ENCODE data around the gene TBC1D22A.
A peak's percentile ranks its signal among the peaks of the same experiment; 100 is the strongest.
"Not testable (repeated sequence)": the region's sequence is repeated elsewhere in the genome, so short reads cannot be mapped to it uniquely, and the experiment has no call there.

TBC1D22A gene

DNA sequence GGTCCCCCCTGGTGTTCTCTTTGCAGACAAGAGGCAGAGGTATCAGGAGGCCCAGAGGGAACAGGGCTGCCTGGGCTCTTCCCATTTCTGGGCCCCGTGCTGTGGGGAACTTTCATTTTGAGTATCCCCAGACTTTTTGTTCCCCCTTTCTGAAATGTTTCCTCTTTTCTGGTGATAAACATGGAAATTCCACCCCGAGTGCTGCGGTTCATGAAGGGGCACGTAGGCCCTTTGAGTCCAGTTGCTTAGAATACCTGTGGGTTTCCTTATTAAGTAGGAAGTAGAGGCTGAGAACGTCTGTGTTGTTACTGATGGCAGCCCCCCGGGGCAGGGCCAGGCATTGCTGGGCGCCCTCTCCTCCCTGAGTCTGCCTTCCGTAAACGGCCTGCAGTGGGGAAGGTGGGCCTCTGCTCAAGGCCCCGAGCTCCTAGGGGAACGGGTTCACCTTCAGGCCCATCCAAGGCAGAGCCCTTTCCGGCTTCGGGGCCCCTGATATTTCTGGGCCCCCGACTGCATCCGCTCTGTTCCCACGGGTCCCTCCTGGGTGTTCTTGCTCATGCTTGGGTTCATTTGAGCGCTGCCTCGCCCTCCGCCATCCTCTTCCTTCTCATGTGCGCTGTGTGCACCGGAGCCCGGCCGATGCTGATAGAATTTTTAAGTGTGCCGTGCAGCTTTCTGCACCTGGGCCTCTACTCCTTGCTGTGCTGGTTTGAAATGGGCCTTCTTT lies 12.0 kb downstream of the TBC1D22A start:
- peak; percentile 33 to 42 for ATAC-seq

DNA sequence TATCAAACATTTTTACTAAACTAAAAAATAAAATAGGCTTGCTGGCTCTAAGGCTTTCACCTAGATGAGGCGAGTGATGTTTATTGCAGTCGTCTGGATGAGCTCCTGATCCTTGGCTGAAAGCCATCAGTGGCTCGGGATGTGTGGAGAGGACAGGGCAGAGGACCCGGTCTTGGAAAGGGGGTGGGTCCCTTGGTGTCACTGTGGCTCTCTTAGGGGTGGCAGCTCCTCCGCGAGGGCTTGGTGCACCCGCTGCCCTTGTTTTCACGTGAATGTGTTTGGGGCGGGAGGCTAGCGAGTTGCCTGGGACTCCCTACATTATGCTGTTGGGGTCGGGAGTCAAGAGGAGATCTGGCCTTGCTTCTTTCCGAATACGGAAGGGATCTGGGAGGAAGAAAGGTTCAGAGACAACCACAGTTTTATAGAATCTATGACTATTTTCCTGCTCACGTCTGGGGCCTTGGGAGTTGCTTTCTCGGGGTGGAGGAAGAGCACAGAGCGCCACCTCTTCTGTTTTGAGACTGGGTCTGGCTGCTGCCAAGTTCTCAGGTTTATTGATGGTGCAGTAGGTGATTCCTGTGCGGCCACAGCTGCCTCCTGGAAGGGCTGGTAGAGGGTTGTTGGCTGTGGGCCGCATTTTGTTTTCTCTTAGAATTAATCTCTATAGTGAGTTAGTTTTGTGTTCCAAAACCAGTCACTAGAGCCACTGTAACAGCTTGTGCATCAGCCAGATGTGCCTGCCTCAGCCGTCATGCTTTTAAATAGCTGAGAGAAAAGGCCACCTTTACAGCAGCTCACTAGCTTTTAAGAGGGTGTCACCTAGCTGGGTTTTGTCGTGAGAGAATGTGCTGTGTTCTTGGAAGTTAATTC lies 12.8 kb downstream of the TBC1D22A start:
- ATAC-seq = no peak

DNA sequence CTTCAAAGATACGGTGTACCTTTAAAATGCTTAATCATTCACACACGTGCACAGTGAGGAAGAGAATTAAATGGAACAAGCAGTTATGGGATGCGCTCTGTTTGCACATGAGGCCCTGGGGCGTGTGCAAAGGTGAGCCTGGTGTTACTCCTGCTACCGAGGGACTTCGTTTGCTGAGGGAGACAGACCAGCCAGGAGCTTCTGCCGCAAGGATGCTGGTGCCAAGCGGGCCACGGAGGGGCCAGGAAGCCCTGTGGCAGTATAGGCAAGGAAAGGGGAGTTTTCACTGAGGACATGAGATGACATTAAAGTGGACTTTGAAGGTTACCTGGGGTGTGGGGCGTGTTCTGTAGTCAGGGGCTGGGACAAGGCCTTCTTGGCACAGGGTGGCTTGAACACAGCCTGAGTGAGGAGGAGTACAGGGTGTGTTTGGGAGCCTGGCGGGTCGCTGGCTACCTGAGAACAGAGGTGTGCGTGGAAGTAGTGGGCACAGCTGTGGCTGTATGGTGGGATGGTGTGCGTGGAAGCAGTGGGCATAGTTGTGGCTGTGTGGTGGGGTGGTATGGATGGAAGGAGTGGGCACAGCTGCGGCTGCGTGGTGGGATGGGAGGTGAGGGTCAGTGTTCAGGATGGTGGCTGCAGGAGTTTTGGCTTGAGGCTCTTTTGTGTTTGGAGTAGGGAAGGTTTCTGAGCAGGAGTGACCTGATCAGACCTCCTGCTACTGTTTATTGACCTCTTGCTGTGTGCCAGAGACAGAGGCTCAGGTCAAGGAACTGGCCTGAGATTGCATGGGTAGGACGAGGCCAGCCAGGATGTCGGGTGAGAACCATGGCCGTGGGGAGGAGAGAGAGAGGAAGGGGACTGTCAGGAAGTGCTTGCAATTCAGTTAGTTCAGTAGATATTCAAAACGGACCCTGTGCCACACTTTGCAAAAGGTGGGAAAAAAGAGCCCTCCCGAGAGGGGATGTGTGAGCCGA lies 13.7 kb downstream of the TBC1D22A start:
- no peak for ATAC-seq

DNA sequence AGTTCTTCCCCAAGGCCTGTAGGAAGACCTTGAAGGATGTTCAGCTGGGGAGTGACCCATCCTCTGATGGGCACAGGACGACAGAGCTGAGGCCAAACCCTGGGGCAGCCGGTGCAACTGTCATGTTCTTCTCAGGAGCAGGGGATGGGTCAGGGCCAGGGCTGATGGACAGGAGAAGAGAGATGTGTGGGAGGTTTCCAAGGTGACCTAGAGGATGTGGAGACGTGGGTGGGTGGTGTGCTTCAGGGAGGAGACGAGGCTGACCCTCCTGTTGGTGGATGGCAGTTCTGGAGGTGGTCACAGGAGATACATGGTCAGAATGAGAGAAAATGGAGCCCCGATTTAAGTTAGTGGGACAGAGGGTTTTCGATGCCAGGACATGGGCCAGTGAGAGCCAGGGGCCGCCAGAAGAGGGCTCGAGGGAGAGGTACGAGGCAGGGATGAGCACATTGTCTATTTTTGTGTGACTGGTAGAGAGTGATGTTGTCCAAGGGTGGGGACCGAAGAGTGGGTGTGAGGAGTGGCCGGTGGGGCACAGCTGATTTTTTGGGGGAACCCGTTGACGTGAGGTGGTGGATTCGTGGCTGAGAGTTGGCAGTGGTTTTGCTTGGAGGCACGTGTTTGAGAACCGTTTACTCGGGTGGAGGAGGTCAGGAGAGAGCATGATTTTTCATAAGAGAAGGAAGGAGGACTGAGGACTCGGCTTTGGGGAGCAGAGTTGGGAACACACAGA lies 14.6 kb downstream of the TBC1D22A start:
- ATAC-seq = no peak

DNA sequence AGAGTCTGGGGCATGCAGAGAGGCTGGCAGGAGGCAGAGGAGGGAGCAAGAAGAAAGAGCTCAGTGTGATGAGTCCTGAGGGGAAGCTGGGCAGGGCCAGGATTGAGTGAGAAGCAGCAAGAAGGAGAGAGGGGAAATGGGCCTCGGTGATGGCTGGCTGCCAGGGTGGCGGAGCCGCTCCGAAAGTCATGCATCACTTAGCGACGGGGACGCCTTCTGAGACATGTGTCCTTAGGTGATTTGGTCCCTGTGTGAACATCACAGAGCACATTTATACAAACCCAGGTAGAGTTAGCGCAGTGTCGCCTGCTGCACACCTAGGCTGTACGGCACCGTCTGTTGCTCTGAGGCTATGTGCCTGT lies 15.1 kb downstream of the TBC1D22A start:
- ATAC-seq = peak in 1 of 2 donors; percentile 4

DNA sequence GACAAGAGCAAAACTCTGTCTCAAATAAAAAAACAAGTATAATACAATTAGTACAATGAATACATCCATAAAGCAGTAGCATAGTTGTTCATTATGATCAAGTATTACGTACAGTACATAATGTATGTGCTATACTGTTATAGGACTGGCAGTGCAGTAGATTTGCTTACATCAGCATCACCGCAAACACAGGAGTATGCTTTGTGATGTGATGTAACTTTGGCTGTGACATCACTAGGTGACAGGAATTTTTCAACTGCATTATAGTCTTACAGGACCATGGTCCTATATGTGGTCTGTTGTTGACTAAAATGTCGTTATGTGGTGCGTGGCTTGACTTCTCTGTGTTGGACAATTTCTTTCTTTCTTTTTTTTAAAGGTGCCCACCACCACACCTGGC lies 16.6 kb downstream of the TBC1D22A start:
- ATAC-seq = no peak

DNA sequence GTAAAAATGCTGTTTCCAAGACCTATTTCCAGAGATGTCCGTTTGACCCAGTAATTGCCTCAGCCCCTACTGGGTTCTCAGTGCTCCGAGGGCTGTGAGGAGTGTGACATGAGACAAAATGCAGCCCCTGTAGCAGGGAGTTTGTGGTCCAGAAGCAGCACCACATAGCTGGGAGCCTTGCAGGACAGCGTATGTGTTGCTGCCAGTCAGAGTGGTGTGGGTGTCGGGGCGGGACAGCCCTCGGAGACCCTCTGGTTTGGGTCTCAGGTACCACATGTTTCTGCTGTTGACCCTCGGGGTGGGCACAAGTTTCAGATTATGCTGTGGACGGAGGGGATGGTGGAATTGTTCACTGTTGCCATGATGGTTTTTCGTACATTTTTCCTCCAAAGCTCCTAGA lies 17.2 kb downstream of the TBC1D22A start:
- ATAC-seq = no peak

DNA sequence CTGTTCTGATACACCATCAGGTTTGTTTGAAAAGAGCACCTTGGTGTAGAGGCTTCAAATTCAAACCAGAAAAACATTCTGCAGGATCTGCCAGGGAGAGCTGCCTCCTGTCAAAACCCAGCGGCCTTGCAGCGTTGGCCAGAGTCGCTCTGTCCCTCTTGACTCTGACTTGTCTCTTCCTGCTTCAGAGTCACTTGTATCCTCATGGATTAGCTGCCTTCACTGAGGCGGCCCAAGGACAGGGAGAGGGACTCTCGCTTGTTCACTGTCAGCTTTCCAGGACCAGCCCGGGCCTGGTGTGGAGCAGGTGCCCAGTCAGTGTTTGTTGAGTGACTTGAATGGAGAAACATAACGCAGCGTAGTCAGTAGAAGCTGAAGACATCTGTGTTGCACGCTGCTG lies 18.0 kb downstream of the TBC1D22A start:
- no peak for ATAC-seq

DNA sequence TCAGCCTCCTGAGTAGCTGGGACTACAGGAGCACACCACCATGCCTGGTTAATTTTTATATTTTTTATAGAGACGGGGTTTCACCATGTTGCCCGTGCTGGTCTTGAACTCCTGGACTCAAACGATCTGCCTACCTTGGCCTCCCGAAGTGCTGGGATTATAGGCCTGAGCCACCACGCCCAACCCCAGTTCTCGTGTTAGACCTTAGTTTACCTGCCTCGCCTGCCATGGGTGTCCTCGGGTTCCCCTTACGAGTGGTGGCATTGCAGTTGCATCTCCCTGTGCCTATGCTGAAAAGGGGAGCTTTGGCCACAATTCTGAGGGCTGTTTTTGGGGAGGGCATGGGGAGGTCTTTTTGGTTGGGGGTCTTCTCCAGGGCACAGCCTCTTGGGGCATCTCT lies 18.8 kb downstream of the TBC1D22A start:
- ATAC-seq = no peak

DNA sequence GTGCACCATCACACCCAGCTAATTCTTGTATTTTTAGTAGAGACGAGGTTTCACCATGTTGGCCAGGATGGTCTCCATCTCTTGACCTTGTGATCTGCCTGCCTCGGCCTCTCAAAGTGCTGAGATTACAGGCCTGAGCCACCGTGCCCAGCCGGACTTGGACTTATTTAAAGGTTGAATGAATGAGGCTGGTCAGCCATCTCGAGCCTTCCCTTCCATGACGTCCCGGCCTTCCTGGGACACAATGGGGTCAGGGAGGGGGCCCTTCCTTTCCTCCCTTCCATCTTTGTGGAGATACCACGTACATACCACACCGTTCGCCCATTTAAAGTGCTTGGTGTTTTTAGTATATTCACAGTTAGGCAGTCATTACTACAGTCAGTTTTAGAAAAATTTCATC lies 19.8 kb downstream of the TBC1D22A start:
- not testable (repeated sequence) for ATAC-seq

DNA sequence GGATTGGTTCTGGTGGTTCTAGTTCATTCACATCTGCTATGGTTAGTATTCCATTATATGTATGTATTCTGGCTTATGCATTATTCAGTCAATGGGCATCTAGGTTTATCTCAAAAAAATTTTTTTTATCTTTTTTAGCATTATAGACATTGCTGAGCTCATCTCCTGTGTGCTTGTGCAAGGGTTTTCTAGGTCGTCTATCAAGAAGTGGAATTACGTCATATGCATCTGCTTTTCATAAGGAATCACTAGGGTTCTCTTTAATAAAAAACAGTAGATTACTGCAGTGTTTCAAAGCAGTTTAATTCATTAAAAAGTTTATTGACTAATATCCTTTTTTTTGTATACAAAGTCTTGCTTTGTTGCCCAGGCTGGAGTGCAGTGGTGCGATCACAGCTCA lies 21.3 kb downstream of the TBC1D22A start:
- no peak for ATAC-seq

DNA sequence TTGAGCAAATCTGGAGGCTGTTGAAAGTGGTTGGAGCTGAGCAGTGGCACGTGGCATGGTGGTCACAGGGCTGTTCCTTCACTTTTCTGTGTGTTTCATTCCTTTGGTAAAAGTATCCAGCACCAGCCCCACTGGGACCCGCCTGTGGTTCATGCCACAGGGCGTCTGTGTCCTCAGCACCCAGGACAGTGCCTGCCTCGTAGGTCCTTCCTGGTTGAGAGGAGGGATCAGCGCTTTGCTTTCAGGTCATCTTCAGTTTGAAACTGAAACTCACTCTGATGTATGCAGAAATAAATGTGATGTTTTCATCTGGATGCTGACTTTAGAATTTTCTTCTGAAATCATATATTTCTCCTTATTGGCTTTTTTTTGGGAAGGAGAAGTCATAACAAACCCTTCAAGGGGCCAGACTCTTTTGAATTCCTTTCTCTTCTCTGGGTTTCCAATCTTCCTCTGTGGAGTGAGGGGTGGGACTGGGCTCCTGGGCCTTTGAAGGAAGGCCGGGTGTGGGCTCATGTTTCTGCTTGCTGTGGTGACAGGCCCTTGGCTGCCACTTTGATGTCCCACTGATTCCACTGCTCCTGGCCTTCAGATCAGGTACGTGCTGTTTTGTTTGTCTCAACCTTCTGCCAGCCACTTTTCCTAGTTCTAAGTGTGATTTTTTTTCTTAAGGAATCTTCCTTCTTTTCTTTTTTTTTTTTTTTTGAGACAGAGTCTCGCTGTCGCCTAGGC lies 26.2 kb downstream of the TBC1D22A start:
- peak in 1 of 2 donors; percentile 50 for ATAC-seq

DNA sequence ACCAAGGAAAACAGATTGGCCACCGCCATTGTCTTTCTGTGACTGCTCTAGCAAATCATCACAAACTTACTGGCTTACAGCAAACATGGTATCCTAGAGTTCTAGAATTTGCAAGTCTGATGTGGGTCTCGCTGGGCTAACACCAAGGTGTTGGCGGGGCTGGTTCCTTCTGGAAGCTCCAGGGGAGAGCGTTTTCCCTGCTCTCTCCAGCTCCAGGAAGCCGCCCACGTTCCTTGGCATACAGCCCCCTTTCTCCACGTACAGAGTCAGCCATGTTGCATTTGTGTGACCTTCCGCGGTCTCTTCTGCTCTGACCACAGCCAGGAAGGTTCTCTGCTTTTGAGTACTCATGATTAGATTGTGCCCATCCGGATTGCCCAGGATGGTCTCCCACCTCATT lies 27.5 kb downstream of the TBC1D22A start:
- no peak for ATAC-seq

DNA sequence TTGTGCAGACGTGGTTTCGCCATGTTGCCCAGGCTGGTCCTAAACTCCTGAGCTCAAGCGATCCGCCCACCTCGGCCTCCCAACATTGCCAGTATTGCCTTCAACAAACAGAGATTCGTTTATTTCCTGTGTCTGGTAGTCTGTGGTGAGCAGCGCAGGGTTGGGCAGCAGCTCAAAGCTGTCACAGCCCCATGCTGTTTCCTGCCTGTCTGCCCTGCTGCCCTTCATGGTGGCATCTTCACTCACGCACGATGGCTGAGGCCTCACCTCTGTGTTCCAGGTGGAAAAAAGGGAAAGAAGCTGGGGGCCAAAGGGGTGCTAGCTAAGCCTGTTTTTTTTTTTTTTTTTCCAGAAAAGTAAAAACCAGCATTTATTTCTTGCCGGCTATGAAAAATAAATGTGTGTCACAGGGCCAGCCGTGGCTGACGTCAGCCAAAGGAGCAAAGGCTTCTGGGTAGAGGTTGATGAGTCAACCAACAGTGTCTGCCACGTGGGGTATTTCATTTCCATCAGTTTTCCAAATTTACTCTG lies 28.8 kb downstream of the TBC1D22A start:
- peak; percentile 90 to 92 for ATAC-seq

DNA sequence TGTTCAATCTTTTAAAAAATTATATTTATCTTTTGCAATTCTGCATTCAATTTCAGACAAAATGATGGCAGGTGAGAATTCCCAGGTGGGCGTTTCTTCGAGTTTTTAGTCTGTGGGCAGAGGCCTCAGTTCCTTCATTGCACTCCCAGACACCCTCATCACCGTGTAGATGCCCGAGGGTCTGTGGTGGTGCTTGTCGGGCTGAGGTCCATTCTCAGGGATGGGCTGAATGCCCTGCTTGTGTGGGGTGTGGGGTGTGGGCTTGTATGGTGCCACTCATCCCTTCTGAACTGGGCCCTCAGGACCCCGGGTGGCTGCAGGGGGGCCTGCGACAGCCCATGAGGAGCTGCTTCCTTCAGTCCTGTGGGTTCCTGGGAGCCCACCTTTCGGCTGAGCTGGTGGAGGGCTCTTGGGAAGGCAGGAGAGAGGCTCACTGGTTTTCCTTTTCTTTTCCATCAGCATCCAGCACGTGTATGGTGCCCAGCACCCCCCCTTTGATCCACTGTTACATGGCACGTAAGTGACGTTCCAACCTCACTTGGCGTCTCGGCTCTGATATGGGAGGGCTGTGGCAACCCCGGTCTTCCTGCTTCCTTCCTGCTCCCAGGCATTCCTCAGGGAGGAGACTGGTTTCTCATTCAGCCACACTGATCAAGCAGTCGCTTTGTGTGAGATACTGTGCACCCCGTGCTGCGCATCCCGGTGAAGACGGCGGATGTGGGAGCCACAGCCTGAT lies 29.8 kb downstream of the TBC1D22A start:
- ATAC-seq = no peak

DNA sequence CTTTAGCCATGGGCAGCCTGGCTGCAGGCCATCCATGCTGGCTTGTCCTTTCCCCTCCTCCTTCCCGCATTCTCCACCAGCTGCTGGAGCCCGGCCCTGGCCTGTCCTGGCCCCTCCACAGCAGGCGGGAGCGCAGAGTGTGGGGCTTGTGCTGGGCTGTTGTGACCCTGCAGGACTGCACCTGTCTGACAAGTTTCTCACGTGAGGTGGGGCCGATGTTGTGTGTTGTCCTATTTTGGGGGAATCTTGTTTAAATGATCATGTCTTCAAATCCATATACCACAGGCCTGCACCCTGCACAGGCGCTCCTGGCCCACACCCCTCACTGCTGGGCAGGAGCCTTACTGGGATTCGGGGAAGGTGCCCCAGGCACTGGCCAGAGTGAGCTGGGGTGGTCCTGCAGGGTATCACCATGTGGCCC lies 30.4 kb downstream of the TBC1D22A start:
- ATAC-seq = no peak

DNA sequence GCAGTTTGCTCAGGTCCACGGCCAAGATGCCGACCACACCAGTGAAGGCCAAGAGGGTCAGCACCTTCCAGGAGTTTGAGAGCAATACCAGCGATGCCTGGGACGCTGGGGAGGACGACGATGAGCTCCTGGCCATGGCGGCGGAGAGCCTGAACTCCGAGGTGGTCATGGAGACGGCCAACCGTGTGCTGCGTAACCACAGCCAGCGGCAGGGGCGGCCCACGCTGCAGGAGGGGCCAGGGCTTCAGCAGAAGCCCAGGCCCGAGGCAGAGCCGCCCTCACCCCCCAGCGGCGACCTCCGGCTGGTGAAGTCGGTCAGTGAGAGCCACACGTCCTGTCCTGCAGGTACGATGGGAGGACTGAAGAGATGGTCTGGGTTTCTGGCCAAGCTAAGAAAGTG lies 31.0 kb downstream of the TBC1D22A start:
- no peak for ATAC-seq

DNA sequence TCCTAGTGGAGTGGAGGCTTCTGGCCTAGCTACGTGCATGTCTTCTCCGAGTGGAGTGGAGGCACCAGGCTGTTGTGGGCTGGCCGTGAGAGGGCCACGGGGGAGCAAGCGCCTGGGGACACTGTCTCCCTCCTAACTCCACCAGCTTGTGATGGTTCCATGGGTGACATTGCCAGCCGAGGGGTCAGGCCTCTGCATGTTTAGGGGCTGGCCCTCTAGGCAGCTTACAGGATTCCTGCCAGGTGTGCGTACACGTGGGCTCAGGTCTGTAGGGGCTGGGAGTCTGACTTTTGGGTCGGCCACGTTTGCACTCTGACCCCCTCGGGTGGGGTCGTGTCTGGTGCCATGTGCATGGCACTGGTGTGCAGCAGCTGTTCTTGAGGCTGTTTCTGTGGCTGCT lies 31.6 kb downstream of the TBC1D22A start:
- no peak for ATAC-seq

DNA sequence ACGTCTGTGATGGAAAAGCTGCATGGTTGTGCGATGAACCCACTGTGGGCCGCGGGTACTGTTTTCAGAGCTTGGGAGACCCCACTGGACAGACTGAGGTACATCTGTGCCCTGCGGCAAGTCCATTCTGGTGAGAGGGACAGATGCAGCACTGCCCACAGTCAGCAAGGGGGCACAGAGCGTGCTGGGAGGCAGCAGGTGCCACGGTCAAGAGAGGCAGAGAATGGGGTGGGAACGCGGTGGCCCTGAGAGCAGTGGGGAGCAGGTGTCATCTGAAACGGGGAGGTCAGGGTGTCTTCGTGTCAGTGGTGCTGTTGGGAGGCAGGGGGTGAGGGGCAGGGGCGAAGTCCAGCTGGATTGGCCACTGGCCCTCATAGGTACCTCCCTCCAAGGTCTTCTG lies 32.0 kb downstream of the TBC1D22A start:
- no peak for ATAC-seq

DNA sequence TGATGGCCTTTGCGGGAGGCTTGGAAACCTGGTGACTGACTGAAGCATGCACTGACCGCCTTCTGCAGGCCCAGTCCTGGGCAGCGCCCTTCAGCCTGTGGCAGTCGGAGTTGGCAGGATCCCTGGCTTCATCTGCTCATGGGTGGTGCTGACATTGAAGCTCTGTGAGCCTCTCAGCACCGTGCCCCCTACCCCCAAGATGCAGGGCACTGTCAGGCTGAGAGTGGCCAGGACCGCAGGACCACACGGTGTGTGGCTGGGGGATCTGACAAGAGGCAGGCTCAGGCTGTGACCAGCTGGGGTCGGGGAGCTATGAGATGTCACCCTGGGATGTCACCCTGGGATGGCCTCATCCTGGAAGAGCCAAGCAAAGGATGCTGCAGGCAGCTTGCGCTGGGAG lies 32.7 kb downstream of the TBC1D22A start:
- no peak for ATAC-seq
